Cerebellar cortex (tissue), 1 donor: ENCODE results near the gene SLC16A12.
A peak's percentile ranks its signal among the peaks of the same experiment; 100 is the strongest.

Experiments
- DNase-seq: peaks from one replicate; pipeline ENCODE4 v3.0.0-alpha.2; 2015; ENCODE audit warnings: low spot score

The SLC16A12 gene

GRCh38 chr10:89390476-89391225, 144.7 kb downstream of the SLC16A12 start:
- DNase-seq = no peak

GRCh38 chr10:89389254-89389653, 146.1 kb downstream of the SLC16A12 start:
- DNase-seq = peak; percentile 52

- DNase-seq = no peak
These were observed 146.6 kb downstream of the SLC16A12 start for GRCh38 chr10:89388806-89389205.

- no peak for DNase-seq
These were observed 150.7 kb downstream of the SLC16A12 start for GRCh38 chr10:89384474-89385340.

GRCh38 chr10:89382757-89383156, 152.6 kb downstream of the SLC16A12 start:
- DNase-seq = no peak
